AG09319 (cell line): ENCODE measurements around the gene RAD1.

ENCODE experiments used
- DNase-seq: peaks from one replicate; pipeline ENCODE4 v3.0.0-alpha.2; 2010; ENCODE audit warnings: low read depth; ENCODE audit errors: extremely low read depth
- TF ChIP-seq, protein P1 (sequence below): IDR thresholded peaks from 2 replicates; pipeline ENCODE4 v1.5.1; 2011; ENCODE audit warnings: low read depth, mild to moderate bottlenecking, inconsistent platforms, low read length, moderate library complexity

RAD1 gene

DNA sequence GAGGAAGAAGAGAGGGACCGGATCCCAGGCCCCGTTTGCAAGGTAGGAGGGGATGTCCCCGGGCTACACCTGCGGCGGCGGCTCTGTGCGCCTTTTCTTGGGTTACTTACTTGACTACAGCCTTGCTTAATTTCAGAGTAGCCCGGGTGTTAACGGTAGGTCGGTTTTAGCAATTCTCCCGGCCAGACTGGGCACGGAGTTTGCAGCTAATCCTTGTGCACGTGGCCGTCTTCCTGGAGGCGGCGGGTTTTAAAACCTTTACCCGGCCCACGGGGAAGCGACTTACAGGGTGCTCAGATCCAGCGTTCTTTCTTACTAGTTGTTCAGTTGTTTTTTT, 520 bp upstream of the RAD1 start:
- DNase-seq, result no peak
- TF ChIP-seq, protein P1, sequence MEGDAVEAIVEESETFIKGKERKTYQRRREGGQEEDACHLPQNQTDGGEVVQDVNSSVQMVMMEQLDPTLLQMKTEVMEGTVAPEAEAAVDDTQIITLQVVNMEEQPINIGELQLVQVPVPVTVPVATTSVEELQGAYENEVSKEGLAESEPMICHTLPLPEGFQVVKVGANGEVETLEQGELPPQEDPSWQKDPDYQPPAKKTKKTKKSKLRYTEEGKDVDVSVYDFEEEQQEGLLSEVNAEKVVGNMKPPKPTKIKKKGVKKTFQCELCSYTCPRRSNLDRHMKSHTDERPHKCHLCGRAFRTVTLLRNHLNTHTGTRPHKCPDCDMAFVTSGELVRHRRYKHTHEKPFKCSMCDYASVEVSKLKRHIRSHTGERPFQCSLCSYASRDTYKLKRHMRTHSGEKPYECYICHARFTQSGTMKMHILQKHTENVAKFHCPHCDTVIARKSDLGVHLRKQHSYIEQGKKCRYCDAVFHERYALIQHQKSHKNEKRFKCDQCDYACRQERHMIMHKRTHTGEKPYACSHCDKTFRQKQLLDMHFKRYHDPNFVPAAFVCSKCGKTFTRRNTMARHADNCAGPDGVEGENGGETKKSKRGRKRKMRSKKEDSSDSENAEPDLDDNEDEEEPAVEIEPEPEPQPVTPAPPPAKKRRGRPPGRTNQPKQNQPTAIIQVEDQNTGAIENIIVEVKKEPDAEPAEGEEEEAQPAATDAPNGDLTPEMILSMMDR, result no peak

DNA sequence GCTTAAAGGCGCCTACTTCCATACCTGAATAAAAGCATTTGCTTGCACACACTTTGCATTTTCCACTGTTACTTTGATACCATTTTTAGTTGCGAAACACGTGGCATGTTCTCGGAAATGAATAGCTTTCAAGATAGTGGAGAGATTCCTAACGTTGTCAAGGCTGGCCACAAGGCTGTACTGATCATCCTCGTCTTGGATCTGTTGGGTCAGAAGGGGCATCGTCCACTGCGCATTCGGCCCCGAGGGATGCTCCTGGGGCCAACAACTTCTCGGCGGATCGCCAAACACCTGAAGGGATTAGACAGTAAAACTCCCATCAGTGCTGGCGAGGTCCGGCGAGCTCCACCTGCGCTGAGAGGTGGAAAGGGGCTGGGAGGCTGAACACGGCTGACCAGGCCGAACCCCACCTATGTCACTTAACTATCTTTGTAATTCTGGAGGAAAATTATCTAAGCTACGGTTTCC, 599 bp downstream of the RAD1 start:
- no peak for DNase-seq
- TF ChIP-seq, protein P1, result no peak; the same call in 1 of the 2 replicates

DNA sequence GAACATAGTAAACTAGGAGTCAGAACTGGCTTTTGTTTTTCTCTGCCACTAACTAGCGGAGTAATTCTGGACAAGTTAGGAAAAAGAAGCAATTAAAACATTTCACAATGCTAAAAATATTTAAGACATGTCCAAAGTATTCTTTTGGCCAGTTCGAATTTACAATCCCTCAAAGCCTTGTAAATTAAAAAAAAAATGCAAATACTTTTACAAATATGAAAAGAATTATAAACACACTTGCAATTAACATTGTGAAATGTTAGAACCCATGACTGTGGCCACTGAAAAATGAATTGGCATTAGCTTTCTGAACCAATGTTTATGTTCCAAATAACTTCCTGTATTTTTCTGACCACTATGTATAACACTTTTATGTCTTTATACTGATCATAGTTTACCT, 2.2 kb downstream of the RAD1 start:
- TF ChIP-seq, protein P1, result no peak
- DNase-seq, result peak; percentile 67

DNA sequence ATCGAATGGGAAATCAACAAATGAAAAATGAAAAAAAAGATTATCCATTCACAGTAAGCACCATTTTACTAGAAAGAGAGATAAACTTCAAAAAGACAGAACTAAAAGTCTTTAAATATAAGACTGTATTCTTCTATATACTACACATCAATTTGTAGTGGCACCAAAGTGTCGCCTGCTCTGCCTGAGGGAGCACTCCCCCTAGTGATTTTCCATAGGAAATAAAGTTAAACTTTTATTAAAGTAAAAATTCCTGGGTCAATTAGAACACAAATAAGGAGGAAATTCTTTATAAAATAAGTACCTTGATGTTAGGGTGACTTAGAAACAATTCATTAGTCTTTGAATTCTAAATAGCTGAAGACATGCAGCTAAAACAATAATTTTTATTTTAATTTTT, 9.7 kb downstream of the RAD1 start:
- no peak for DNase-seq
- TF ChIP-seq, protein P1, result peak; percentile 50

DNA sequence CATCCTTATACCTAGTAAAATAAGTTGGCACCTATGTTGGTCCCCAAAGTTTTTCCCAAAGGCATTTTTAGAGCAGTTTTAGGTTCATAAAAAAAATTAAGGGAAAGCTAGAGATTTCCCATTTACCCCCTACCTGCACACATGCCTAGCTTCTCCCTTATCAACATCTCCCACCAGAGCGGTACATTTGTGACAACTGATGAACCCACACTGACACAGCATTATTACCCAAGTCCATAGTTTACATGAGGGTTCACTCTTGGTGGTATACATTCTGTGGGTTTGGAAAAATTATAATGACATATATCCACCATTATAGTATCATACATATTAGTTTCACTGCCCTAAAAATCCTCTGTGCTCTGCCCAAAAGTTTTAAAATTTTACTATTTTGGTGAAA, 12.0 kb downstream of the RAD1 start:
- TF ChIP-seq, protein P1, result no peak
- DNase-seq, result no peak

DNA sequence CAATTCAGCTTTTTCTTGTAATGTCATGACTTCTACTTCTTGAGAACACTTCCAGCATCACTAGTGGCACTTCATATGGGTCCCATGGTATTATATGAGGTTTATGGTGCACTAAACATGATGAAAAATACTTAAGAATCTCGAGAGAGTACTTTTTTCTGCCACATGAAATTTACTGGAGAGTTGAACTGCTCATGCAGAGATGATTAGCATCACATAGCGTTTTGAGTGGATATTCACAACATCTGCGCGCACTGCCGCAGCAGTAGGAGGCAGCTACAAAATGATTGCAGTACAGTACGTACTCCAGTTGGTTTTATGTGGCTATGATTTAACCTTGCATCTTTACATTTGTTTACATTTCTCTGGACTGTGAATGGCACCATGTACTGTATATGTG, 14.7 kb downstream of the RAD1 start:
- TF ChIP-seq, protein P1, result no peak
- DNase-seq, result no peak

DNA sequence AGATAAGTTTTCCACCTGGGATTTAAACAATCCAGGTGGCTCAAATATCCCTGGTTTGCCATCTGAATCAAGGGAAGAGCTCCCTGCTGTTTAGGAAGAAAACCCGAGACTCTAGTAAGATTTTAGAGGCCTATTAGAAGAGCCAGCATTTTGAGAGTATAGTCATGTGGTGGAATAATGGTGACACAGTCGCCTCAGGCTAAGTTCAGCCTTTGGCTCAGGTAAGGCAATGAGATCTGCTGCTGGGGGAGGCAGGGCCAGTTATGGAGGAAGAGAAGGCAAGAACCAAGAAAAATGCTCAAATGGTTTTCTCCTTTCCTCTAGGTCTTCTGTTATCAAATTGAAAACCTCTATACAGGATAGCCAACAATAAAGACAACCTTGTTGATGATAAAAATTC, 16.2 kb downstream of the RAD1 start:
- no peak for DNase-seq
- TF ChIP-seq, protein P1, result no peak
